Measurements from ENCODE around the gene CDH23. TPM values are rescaled to one million over a fixed set of nuclear protein-coding genes. Genes with fewer than 3 reads are reported as not detected.
A peak's percentile ranks its signal among the peaks of the same experiment; 100 is the strongest.

CDH23 gene
- total and polyA plus RNA-seq, 2 donors (not counting 1 experiment from before 2014, with no cell fraction given): 0.01 to 0.17 TPM

DNA sequence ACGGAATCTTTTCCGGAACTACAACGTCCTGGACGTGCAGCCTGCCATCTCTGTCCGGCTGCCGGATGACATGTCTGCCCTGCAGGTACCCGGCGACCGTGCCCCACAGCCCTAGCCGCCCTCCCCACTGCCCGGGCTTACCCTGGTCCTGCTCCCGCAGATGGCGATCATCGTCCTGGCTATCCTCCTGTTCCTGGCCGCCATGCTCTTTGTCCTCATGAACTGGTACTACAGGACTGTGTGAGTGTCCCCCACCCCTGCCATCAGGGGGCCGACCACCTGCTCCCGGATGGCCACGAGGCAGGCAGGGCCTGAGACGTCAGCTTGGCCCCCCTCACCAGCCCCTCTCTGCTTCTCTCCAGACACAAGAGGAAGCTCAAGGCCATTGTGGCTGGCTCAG lies 414.6 kb downstream of the CDH23 start:
- H3K27me3 ChIP-seq (ENCODE audit: control insufficient read depth, insufficient read depth, low read length): peaks cover under 1% of the 10 kb centered on the region
- H3K4me3 ChIP-seq (replicated peaks in 1 of 4; ENCODE audit: control extremely low read depth in 1 of 4, insufficient read depth in 1 of 4, low read depth in 3 of 4, low read length in 4 of 4): no peak overlapping the region
- H3K79me2 ChIP-seq (ENCODE audit: control insufficient read depth, insufficient read depth, low read length): no peaks in the 10 kb centered on the region
- no peak overlapping the region for H2AFZ ChIP-seq (ENCODE audit: low read length)
- no peak overlapping the region for H3K27ac ChIP-seq (ENCODE audit: insufficient read depth, low read length)
- peaks cover 2% of the 10 kb centered on the region for H4K20me1 ChIP-seq (ENCODE audit: control insufficient read depth, extremely low read depth, insufficient read depth, low read length)
- peaks cover 2% of the 10 kb centered on the region for H3K36me3 ChIP-seq (ENCODE audit: control insufficient read depth, insufficient read depth, low read length)
- no peak for TF ChIP-seq EZH2 (IDR thresholded peaks at IDR 0.05; ENCODE audit: low read length, missing control alignments)
- TF ChIP-seq, protein P1, sequence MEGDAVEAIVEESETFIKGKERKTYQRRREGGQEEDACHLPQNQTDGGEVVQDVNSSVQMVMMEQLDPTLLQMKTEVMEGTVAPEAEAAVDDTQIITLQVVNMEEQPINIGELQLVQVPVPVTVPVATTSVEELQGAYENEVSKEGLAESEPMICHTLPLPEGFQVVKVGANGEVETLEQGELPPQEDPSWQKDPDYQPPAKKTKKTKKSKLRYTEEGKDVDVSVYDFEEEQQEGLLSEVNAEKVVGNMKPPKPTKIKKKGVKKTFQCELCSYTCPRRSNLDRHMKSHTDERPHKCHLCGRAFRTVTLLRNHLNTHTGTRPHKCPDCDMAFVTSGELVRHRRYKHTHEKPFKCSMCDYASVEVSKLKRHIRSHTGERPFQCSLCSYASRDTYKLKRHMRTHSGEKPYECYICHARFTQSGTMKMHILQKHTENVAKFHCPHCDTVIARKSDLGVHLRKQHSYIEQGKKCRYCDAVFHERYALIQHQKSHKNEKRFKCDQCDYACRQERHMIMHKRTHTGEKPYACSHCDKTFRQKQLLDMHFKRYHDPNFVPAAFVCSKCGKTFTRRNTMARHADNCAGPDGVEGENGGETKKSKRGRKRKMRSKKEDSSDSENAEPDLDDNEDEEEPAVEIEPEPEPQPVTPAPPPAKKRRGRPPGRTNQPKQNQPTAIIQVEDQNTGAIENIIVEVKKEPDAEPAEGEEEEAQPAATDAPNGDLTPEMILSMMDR (conservative IDR thresholded peaks at IDR 0.05 in 1 of 2, IDR thresholded peaks at IDR 0.05 in 1 of 2; ENCODE audit: low read depth in 1 of 2, low read length in 2 of 2): no peak
- DNase-seq (ENCODE audit: low read depth in 2 of 2): no peak
- H3K4me2 ChIP-seq (ENCODE audit: extremely low read depth, insufficient read depth, low read length): no peak overlapping the region
- no peaks in the 10 kb centered on the region for H3K9me3 ChIP-seq (ENCODE audit: control insufficient read depth, insufficient read depth, low read depth, low read length)
- H3K9ac ChIP-seq (ENCODE audit: insufficient read depth, low read length): no peak overlapping the region
- H3K4me1 ChIP-seq (ENCODE audit: control insufficient read depth, extremely low read depth, insufficient read depth, low read length): no peaks in the 10 kb centered on the region

DNA sequence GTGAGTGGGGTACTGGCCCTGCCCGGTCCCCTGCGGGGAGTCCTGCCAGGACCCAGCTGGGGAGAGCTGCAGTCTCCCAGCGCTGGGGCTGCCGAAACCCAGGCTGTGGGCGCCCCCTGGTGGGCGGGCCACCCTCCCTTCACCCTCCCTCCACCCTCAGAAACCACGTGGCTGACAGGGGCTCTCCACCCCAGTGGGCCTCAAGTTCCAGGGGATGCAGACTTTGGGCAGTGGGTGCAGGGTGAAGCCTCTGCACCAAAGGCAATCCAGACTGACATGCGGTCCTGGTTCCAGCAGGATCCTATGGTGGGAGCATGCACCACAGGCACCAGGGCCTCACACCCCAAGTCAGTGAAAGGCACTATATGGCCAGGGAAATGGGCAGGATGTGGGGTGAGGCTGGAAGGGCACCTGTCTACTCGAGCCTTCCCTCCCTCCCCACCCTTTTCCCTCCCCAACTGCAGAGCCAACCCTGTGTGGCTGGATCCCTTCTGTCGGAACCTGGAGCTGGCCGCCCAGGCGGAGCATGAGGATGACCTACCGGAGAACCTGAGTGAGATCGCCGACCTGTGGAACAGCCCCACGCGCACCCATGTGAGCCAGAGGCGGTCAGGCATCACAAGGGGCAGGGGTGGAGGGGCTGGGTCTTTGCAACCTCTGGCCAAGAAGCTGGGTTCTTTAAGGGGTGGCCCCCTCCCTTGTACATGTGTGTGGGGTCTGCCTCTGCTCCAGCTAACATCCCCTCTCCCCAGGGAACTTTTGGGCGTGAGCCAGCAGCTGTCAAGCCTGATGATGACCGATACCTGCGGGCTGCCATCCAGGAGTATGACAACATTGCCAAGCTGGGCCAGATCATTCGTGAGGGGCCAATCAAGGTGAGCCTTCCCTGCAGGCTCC lies 415.5 kb downstream of the CDH23 start:
- H3K27me3 ChIP-seq (ENCODE audit: control insufficient read depth, insufficient read depth, low read length): no peaks in the 10 kb centered on the region
- TF ChIP-seq, protein P1 (conservative IDR thresholded peaks at IDR 0.05 in 1 of 2, IDR thresholded peaks at IDR 0.05 in 1 of 2; ENCODE audit: low read depth in 1 of 2, low read length in 2 of 2): peak; percentile 72 to 77
- no peak for TF ChIP-seq EZH2 (IDR thresholded peaks at IDR 0.05; ENCODE audit: low read length, missing control alignments)
- peak; percentile 32 to 44 for DNase-seq (ENCODE audit: low read depth in 2 of 2)
- no peak overlapping the region for H3K4me3 ChIP-seq (replicated peaks in 1 of 4; ENCODE audit: control extremely low read depth in 1 of 4, insufficient read depth in 1 of 4, low read depth in 3 of 4, low read length in 4 of 4)
- H3K36me3 ChIP-seq (ENCODE audit: control insufficient read depth, insufficient read depth, low read length): peaks cover 4% of the 10 kb centered on the region
- no peaks in the 10 kb centered on the region for H3K79me2 ChIP-seq (ENCODE audit: control insufficient read depth, insufficient read depth, low read length)
- H3K9me3 ChIP-seq (ENCODE audit: control insufficient read depth, insufficient read depth, low read depth, low read length): no peaks in the 10 kb centered on the region
- peaks cover 2% of the 10 kb centered on the region for H4K20me1 ChIP-seq (ENCODE audit: control insufficient read depth, extremely low read depth, insufficient read depth, low read length)
- no peaks in the 10 kb centered on the region for H3K4me1 ChIP-seq (ENCODE audit: control insufficient read depth, extremely low read depth, insufficient read depth, low read length)
- no peak overlapping the region for H2AFZ ChIP-seq (ENCODE audit: low read length)
- no peak overlapping the region for H3K27ac ChIP-seq (ENCODE audit: insufficient read depth, low read length)
- H3K4me2 ChIP-seq (ENCODE audit: extremely low read depth, insufficient read depth, low read length): no peak overlapping the region
- H3K9ac ChIP-seq (ENCODE audit: insufficient read depth, low read length): no peak overlapping the region

DNA sequence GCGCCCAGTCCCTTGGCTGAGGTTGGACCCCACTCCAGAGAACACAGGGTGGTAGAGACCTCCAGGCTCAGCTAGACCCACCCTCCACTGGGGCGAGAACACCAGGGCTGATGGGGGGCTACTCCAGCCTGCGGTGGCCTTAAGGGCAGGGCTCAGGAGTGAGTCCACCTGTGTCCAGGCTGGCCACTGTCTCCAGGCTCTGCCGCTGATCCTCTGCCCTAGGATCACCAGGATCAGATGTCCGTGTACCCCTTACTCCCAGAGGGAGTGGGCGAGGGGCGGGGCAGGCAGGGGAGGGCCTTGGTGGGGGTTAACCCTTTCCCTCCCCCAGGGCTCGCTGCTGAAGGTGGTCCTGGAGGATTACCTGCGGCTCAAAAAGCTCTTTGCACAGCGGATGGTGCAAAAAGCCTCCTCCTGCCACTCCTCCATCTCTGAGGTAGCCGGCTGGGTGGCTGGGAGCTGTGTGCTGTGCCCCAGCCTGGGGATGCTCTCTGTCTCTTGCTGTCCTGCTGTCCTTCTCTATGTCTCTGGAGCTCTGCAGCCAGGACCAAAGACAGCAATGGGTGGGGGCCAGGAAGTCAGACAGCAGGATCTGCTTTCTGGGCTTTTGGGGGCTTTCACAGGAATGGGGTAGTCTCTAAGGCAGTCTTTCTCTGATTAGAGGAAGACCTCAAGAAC lies 416.3 kb downstream of the CDH23 start:
- Histone ChIP-seq H3K9ac (ENCODE audit: insufficient read depth, low read length) (no peak overlapping the region), H3K36me3 (ENCODE audit: control insufficient read depth, insufficient read depth, low read length) (peaks cover 8% of the 10 kb centered on the region), H3K9me3 (ENCODE audit: control insufficient read depth, insufficient read depth, low read depth, low read length) (no peaks in the 10 kb centered on the region), H3K27ac (ENCODE audit: insufficient read depth, low read length) (no peak overlapping the region), H4K20me1 (ENCODE audit: control insufficient read depth, extremely low read depth, insufficient read depth, low read length) (peaks cover 2% of the 10 kb centered on the region), H3K4me2 (ENCODE audit: extremely low read depth, insufficient read depth, low read length) (no peak overlapping the region), H3K4me3 (replicated peaks in 1 of 4; ENCODE audit: control extremely low read depth in 1 of 4, insufficient read depth in 1 of 4, low read depth in 3 of 4, low read length in 4 of 4) (no peak overlapping the region), H3K79me2 (ENCODE audit: control insufficient read depth, insufficient read depth, low read length) (no peaks in the 10 kb centered on the region), H2AFZ (ENCODE audit: low read length) (no peak overlapping the region), H3K27me3 (ENCODE audit: control insufficient read depth, insufficient read depth, low read length) (no peaks in the 10 kb centered on the region), H3K4me1 (ENCODE audit: control insufficient read depth, extremely low read depth, insufficient read depth, low read length) (no peaks in the 10 kb centered on the region)
- TF ChIP-seq, protein P1 (conservative IDR thresholded peaks at IDR 0.05 in 1 of 2, IDR thresholded peaks at IDR 0.05 in 1 of 2; ENCODE audit: low read depth in 1 of 2, low read length in 2 of 2): no peak
- TF ChIP-seq EZH2 (IDR thresholded peaks at IDR 0.05; ENCODE audit: low read length, missing control alignments): no peak
- no peak for DNase-seq (ENCODE audit: low read depth in 2 of 2)

Data from fibroblast of lung (primary cell).